Parietal lobe (tissue), 2 donors: ENCODE results near the gene TSHZ2. TPM values are rescaled to one million over a fixed set of nuclear protein-coding genes. Genes with fewer than 3 reads are reported as not detected.

ENCODE experiments used
- small RNA-seq: library from RNA; depleted of rRNA; stranded (forward); fragments of <200 nt; gene quantifications from one replicate; pipeline ENCODE3, GENCODE V24; 2014; ENCODE audit warnings: low replicate concordance
- total RNA-seq: library from RNA; depleted of rRNA; stranded (reverse); fragments of >200 nt; gene quantifications from one replicate; pipeline ENCODE4 v1.2.3, GENCODE V29; 2014

TSHZ2 gene, protein sequence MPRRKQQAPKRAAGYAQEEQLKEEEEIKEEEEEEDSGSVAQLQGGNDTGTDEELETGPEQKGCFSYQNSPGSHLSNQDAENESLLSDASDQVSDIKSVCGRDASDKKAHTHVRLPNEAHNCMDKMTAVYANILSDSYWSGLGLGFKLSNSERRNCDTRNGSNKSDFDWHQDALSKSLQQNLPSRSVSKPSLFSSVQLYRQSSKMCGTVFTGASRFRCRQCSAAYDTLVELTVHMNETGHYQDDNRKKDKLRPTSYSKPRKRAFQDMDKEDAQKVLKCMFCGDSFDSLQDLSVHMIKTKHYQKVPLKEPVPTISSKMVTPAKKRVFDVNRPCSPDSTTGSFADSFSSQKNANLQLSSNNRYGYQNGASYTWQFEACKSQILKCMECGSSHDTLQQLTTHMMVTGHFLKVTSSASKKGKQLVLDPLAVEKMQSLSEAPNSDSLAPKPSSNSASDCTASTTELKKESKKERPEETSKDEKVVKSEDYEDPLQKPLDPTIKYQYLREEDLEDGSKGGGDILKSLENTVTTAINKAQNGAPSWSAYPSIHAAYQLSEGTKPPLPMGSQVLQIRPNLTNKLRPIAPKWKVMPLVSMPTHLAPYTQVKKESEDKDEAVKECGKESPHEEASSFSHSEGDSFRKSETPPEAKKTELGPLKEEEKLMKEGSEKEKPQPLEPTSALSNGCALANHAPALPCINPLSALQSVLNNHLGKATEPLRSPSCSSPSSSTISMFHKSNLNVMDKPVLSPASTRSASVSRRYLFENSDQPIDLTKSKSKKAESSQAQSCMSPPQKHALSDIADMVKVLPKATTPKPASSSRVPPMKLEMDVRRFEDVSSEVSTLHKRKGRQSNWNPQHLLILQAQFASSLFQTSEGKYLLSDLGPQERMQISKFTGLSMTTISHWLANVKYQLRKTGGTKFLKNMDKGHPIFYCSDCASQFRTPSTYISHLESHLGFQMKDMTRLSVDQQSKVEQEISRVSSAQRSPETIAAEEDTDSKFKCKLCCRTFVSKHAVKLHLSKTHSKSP (N-terminal part only)
- 1.9 TPM for total RNA-seq

GRCh38 chr20:52972190-52972937 lies at the start of gene TSHZ2:
Gene TSHZ2 (plus strand): TSS chr20:52972358. CDS start chr20:52973294, 936 bp downstream.

Small RNA genes within 50 kb of the gene (small RNA-seq; reads per million reads assigned to genes)
- not detected for gene RF00019
